ENCODE data around the gene FMN2. TPM values are rescaled to one million over a fixed set of nuclear protein-coding genes. Genes with fewer than 3 reads are reported as not detected.

FMN2 gene
- total RNA-seq, 1 experiment from 2014 or later: not detected

GRCh38 chr1:240468656-240469055 is 377.0 kb downstream of the FMN2 start:
- POLR2A ChIA-PET (ENCODE audit: unreplicated experiment): no interaction called here
- Histone ChIP-seq H3K4me3 (no peak overlapping the region), H3K9me3 (ENCODE audit: insufficient read depth, low read depth) (no peaks in the 10 kb centered on the region), H3K27me3 (ENCODE audit: insufficient read depth, low read depth) (peaks cover 51% of the 10 kb centered on the region), H3K27ac (no peak overlapping the region), H4K20me1 (ENCODE audit: insufficient read depth) (no peaks in the 10 kb centered on the region), H3F3A (ENCODE audit: insufficient read depth, low read depth) (no peaks in the 10 kb centered on the region), H3K4me1 (replicated peaks; ENCODE audit: insufficient read depth) (no peaks in the 10 kb centered on the region), H3K4me2 (no peak overlapping the region), H3K9me2 (ENCODE audit: insufficient read depth) (no peaks in the 10 kb centered on the region), H2AFZ (no peak overlapping the region), H3K79me2 (ENCODE audit: low read depth) (no peaks in the 10 kb centered on the region), H3K36me3 (ENCODE audit: low read depth) (no peaks in the 10 kb centered on the region)
- intact Hi-C loops (cut with micrococcal nuclease; ENCODE audit: unreplicated experiment): no loop called here
- BruUV-seq (replicated peaks): no TSS peak
- CTCF ChIA-PET: no interaction called here
- DNase-seq: no peak
- TF ChIP-seq, protein P1, sequence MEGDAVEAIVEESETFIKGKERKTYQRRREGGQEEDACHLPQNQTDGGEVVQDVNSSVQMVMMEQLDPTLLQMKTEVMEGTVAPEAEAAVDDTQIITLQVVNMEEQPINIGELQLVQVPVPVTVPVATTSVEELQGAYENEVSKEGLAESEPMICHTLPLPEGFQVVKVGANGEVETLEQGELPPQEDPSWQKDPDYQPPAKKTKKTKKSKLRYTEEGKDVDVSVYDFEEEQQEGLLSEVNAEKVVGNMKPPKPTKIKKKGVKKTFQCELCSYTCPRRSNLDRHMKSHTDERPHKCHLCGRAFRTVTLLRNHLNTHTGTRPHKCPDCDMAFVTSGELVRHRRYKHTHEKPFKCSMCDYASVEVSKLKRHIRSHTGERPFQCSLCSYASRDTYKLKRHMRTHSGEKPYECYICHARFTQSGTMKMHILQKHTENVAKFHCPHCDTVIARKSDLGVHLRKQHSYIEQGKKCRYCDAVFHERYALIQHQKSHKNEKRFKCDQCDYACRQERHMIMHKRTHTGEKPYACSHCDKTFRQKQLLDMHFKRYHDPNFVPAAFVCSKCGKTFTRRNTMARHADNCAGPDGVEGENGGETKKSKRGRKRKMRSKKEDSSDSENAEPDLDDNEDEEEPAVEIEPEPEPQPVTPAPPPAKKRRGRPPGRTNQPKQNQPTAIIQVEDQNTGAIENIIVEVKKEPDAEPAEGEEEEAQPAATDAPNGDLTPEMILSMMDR (conservative IDR thresholded peaks at IDR 0.05): no peak
- TF ChIP-seq EZH2 (IDR thresholded peaks at IDR 0.05; ENCODE audit: low read depth): no peak

GRCh38 chr1:240474133-240474614 is 382.5 kb downstream of the FMN2 start:
- peaks cover 31% of the 10 kb centered on the region for H3K27me3 ChIP-seq (ENCODE audit: insufficient read depth, low read depth)
- CTCF ChIA-PET: no interaction called here

GRCh38 chr1:240475832-240476231 is 384.1 kb downstream of the FMN2 start:
- no peaks in the 10 kb centered on the region for H3K79me2 ChIP-seq (ENCODE audit: low read depth)
- H3K36me3 ChIP-seq (ENCODE audit: low read depth): no peaks in the 10 kb centered on the region
- TF ChIP-seq EZH2 (IDR thresholded peaks at IDR 0.05; ENCODE audit: low read depth): no peak
- TF ChIP-seq, protein P1 (conservative IDR thresholded peaks at IDR 0.05): no peak
- no peak overlapping the region for H2AFZ ChIP-seq
- intact Hi-C loops (cut with micrococcal nuclease; ENCODE audit: unreplicated experiment): no loop called here
- H3K4me1 ChIP-seq (replicated peaks; ENCODE audit: insufficient read depth): no peaks in the 10 kb centered on the region
- no peak overlapping the region for H3K4me3 ChIP-seq
- no peak overlapping the region for H3K27ac ChIP-seq
- POLR2A ChIA-PET (ENCODE audit: unreplicated experiment): no interaction called here
- no peaks in the 10 kb centered on the region for H3K9me3 ChIP-seq (ENCODE audit: insufficient read depth, low read depth)
- no peaks in the 10 kb centered on the region for H3K9me2 ChIP-seq (ENCODE audit: insufficient read depth)
- no peaks in the 10 kb centered on the region for H3F3A ChIP-seq (ENCODE audit: insufficient read depth, low read depth)
- peaks cover 18% of the 10 kb centered on the region; the same call in 1 of the 2 replicates for H3K27me3 ChIP-seq (ENCODE audit: insufficient read depth, low read depth)
- no peak for DNase-seq
- BruUV-seq (replicated peaks): no TSS peak
- no peak overlapping the region for H3K4me2 ChIP-seq
- no peaks in the 10 kb centered on the region for H4K20me1 ChIP-seq (ENCODE audit: insufficient read depth)
- CTCF ChIA-PET: no interaction called here

More at GRCh38 chr1:240474133-240474614, 382.5 kb downstream of the FMN2 start:
- Histone ChIP-seq H2AFZ (no peak overlapping the region), H3K4me3 (no peak overlapping the region), H4K20me1 (ENCODE audit: insufficient read depth) (no peaks in the 10 kb centered on the region), H3K36me3 (ENCODE audit: low read depth) (no peaks in the 10 kb centered on the region), H3F3A (ENCODE audit: insufficient read depth, low read depth) (no peaks in the 10 kb centered on the region), H3K79me2 (ENCODE audit: low read depth) (no peaks in the 10 kb centered on the region), H3K9me2 (ENCODE audit: insufficient read depth) (no peaks in the 10 kb centered on the region), H3K27ac (no peak overlapping the region), H3K4me1 (replicated peaks; ENCODE audit: insufficient read depth) (no peaks in the 10 kb centered on the region), H3K4me2 (no peak overlapping the region), H3K9me3 (ENCODE audit: insufficient read depth, low read depth) (no peaks in the 10 kb centered on the region)
- no peak for DNase-seq
- no peak for TF ChIP-seq EZH2 (IDR thresholded peaks at IDR 0.05; ENCODE audit: low read depth)
- TF ChIP-seq, protein P1 (conservative IDR thresholded peaks at IDR 0.05): no peak
- intact Hi-C loops (cut with micrococcal nuclease; ENCODE audit: unreplicated experiment): no loop called here
- POLR2A ChIA-PET (ENCODE audit: unreplicated experiment): no interaction called here
- BruUV-seq (replicated peaks): no TSS peak
